AG04449 (cell line): ENCODE data around the gene TP53INP2.
"Not testable (repeated sequence)": the region's sequence is repeated elsewhere in the genome, so short reads cannot be mapped to it uniquely, and the experiment has no call there.

Experiments used
- CTCF ChIA-PET: fragments of 350-600 bp; formaldehyde crosslinking; extraction: SDS; loops from one replicate; lab custom pipeline; 2021; ENCODE audit warnings: antibody characterized with exemption; lab: Yijun Ruan, JAX
- POLR2A ChIA-PET: fragments of 400-600, 350-600 bp; formaldehyde crosslinking; extraction: SDS; loops from one replicate; lab custom pipeline; 2020; ENCODE audit warnings: antibody characterized with exemption, inconsistent platforms; lab: Yijun Ruan, JAX
- DNase-seq: peaks from one replicate; pipeline ENCODE4 v3.0.0-alpha.2; 2010; ENCODE audit warnings: low read depth, low spot score
- H3K4me3 ChIP-seq: 2 replicates; pipeline ENCODE4 v1.5.1; 2011; ENCODE audit warnings: low read depth, mild to moderate bottlenecking, control low read depth, low read length
- TF ChIP-seq, protein P1 (sequence below): IDR thresholded peaks from one replicate; pipeline ENCODE4 v1.5.1; 2011; ENCODE audit warnings: mild to moderate bottlenecking, moderate library complexity, low read length, control low read depth, inconsistent platforms; ENCODE audit not compliant: insufficient read depth; ENCODE audit errors: missing control alignments

The TP53INP2 gene

DNA sequence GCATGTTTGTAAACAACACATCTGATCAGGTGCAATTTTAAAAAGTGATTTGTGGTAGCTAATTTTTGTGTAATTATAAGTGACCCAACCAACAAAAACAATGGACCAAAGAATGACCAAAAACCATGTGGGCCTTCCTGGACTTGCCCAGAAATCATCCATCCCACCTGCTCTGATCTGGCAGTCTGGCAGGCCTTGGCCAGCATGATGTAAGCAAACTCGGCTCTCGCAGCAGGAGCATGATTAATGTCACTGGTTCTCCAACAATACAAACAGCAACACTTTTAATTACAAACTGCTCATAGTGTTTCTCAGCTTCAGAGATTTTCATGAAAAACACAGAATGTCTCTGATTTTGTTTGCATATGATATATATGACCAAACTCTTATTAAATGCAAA is 16.1 kb downstream of the TP53INP2 start:
- no peak overlapping the region for H3K4me3 ChIP-seq
- TF ChIP-seq, protein P1, sequence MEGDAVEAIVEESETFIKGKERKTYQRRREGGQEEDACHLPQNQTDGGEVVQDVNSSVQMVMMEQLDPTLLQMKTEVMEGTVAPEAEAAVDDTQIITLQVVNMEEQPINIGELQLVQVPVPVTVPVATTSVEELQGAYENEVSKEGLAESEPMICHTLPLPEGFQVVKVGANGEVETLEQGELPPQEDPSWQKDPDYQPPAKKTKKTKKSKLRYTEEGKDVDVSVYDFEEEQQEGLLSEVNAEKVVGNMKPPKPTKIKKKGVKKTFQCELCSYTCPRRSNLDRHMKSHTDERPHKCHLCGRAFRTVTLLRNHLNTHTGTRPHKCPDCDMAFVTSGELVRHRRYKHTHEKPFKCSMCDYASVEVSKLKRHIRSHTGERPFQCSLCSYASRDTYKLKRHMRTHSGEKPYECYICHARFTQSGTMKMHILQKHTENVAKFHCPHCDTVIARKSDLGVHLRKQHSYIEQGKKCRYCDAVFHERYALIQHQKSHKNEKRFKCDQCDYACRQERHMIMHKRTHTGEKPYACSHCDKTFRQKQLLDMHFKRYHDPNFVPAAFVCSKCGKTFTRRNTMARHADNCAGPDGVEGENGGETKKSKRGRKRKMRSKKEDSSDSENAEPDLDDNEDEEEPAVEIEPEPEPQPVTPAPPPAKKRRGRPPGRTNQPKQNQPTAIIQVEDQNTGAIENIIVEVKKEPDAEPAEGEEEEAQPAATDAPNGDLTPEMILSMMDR = no peak
- POLR2A ChIA-PET = no interaction called here
- no peak for DNase-seq
- CTCF ChIA-PET = interaction anchor here (0.7 to 1.3 kb wide), 6 partner anchors 9 to 182 kb away, joined by 3 to 5 read pairs (median 3); no protein-coding TSS in a partner anchor

DNA sequence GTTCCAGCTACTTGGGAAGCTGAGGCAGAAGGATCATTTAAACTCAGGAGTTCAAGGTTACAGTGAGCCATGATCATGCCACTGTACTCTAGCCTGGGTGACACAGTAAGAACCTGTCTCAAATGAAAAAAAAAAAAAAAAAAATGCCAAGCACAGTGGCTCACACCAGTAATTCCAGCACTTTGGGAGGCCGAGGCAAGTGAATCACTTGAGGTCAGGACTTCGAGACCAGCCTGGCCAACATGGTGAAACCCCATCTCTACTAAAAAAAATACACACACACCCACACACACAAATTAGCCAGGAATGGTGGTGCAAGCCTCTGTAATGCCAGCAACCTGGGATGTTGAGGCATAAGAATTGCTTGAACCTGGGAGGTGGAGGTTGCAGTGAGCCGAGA is 18.4 kb downstream of the TP53INP2 start:
- POLR2A ChIA-PET, DNase-seq, H3K4me3 ChIP-seq, CTCF ChIA-PET: not testable (repeated sequence)

DNA sequence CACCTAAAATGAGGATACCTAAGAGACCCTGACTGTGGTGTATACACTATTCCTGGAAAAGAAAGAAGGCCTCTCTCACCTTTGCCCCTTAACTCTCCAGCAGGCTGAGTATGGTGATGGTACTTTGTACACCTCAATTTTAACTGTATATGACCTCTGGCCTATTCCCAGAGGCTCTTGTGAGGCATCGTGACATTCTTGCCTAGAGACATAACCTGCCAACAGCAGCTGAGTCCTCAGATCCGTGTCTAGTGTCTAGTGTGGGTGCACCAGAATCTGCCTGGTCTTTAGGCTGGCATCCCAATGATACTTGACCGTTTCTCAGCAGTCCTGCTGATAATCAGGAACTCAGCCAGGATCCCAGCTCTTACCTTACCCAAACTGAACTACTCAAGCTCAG is 20.0 kb downstream of the TP53INP2 start:
- no peak for DNase-seq
- POLR2A ChIA-PET = no interaction called here
- CTCF ChIA-PET = interaction anchor here (0.7 to 0.9 kb wide), 3 partner anchors 12 to 45 kb away, joined by 3 read pairs; no protein-coding TSS in a partner anchor
- H3K4me3 ChIP-seq = no peak overlapping the region
- TF ChIP-seq, protein P1 = no peak

DNA sequence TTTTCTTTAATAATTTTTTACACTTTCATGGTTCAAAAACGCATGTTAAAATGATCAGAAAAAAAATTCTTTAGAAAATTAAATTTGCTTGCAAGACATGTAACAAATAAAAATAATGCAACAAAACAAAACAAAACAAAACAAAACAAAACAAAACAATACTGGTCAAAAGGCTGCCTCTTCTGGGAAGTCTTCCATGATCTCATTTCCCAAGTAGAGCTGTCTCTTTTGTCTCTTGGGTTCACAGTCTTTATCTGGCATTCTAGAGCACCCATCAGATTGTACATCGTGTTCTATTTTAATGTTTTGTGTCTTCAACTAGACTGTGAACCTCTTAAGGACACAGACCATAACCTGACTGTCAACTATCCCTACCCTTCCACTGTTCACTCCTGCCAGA is 25.3 kb downstream of the TP53INP2 start:
- DNase-seq = no peak
- POLR2A ChIA-PET = no interaction called here
- H3K4me3 ChIP-seq = no peak overlapping the region
- CTCF ChIA-PET = interaction anchor here (1.9 to 2.0 kb wide), 2 partner anchors 38 to 40 kb away, joined by 8 to 11 read pairs; no protein-coding TSS in a partner anchor
- TF ChIP-seq, protein P1 = no peak

DNA sequence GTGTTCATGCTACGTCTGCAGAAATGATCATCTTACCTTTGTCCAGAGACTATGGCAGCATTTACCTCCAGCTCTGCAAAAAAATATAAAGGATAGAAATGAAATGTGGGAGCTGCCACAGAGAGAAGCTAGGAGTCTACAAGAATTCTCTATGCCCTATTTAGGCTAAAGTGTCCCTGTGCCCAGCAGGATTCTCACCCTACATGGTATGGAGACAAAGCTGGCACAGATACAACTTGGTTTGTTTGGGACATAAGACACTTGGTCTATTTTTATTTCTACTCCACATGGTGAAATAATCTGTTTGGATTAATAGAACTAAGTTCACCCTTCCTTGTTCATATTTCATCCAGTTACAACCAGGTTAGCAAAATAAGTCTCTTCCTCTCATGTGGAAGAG is 28.4 kb downstream of the TP53INP2 start:
- ChIA-PET POLR2A (no interaction called here), CTCF (interaction anchor here (1.4 kb wide), 1 partner anchor 37 kb away, joined by 4 read pairs; no protein-coding TSS in a partner anchor)
- DNase-seq = no peak
- TF ChIP-seq, protein P1 = no peak
- H3K4me3 ChIP-seq = no peak overlapping the region

DNA sequence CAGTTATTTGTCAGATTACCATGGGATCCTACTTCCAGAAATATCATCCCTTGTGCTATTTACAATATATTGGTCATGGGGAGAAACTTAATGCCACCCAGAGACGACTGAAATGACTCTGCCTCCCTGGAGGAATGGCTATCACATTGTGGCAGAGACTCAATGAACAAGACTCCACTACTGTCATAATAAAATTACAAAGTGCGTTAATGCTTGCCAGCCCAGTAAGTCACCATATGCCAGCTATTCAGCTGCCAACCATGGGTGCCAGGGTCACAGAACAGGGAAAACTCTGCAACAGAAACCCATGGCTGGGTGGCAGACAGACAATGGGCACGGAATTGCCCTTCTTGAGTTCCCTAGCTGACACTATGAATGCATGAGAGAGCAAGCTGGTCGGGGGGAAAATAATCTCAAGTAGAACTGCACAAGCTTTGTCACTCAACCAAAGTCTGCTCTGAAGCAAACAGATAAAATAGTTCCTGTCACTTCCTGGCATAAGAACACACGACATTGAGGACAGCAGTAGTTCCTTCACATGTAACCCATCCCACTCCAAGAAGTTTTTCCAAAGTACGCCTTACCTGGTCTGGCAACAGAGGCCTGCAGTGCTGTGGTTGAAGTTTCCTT is 32.1 kb downstream of the TP53INP2 start:
- DNase-seq = no peak
- POLR2A ChIA-PET = no interaction called here
- TF ChIP-seq, protein P1 = no peak
- no peak overlapping the region for H3K4me3 ChIP-seq
- CTCF ChIA-PET = no interaction called here

DNA sequence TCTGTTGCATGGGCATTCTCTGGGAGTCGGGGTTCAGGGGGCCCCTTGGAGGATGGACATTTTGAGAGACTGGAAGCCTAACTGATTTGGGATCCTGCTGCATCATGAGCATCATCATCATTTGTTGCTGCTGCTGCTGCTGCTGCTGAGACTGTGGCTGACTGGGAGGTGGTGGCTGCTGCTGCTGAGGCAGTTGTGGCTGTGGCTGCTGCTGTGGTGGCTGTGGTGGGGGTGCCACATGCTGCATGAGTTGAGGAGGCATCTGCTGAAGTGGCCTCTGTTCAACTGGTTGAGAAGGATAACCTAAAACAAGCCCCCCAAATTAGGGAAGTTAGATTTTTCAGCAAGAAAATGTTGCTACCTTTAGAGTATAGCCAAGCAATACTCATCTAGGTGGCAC is 38.9 kb downstream of the TP53INP2 start:
- POLR2A ChIA-PET = no interaction called here
- TF ChIP-seq, protein P1 = no peak
- CTCF ChIA-PET = no interaction called here
- H3K4me3 ChIP-seq = no peak overlapping the region
- no peak for DNase-seq
